Osteoblast (primary cell): ENCODE data around the gene HSFX2. TPM values are rescaled to one million over a fixed set of nuclear protein-coding genes. Genes with fewer than 3 reads are reported as not detected.

Experiments
- DNase-seq: peaks from one replicate; pipeline ENCODE4 v3.0.0; 2011; ENCODE audit warnings: low spot score, mixed read lengths; ENCODE audit not compliant: insufficient read length; ENCODE audit errors: missing footprints
- H2AFZ ChIP-seq: 2 replicates; pipeline ENCODE4 v1.6.0; 2011; ENCODE audit warnings: mild to moderate bottlenecking, low read length
- H3K27ac ChIP-seq: 2 replicates; pipeline ENCODE4 v1.5.1; 2011; ENCODE audit warnings: mild to moderate bottlenecking, low read depth, low read length, moderate library complexity
- H3K27me3 ChIP-seq: 2 replicates; pipeline ENCODE4 v1.6.0; 2012; ENCODE audit warnings: mild to moderate bottlenecking, control low read depth, inconsistent platforms, low read length, moderate library complexity; ENCODE audit not compliant: insufficient read depth
- H3K36me3 ChIP-seq: 2 replicates; pipeline ENCODE4 v1.5.1; 2011; ENCODE audit warnings: mild to moderate bottlenecking, low read length, control low read depth, moderate library complexity; ENCODE audit not compliant: insufficient read depth
- H3K4me1 ChIP-seq: 2 replicates; pipeline ENCODE4 v1.5.1; 2011; ENCODE audit warnings: mild to moderate bottlenecking, low read length, control low read depth, moderate library complexity; ENCODE audit not compliant: insufficient read depth
- H3K4me2 ChIP-seq: 2 replicates; pipeline ENCODE4 v1.6.0; 2011; ENCODE audit warnings: mild to moderate bottlenecking, low read length; ENCODE audit not compliant: insufficient read depth
- H3K4me3 ChIP-seq: fragments of 200-600 bp; sonication (generic); 3 replicates; pipeline ENCODE4 v1.5.1; 2012; ENCODE audit warnings: mild to moderate bottlenecking, low read length, inconsistent platforms; ENCODE audit not compliant: insufficient read depth
- H3K79me2 ChIP-seq: 2 replicates; pipeline ENCODE4 v1.6.0; 2012; ENCODE audit warnings: mild to moderate bottlenecking, low read length, control low read depth, inconsistent platforms; ENCODE audit not compliant: insufficient read depth
- H3K9me3 ChIP-seq: 2 replicates; pipeline ENCODE4 v1.5.1; 2011; ENCODE audit warnings: low read depth, low read length, control low read depth
- H4K20me1 ChIP-seq: 2 replicates; pipeline ENCODE4 v1.6.0; 2012; ENCODE audit warnings: mild to moderate bottlenecking, low read length, control low read depth; ENCODE audit not compliant: insufficient read depth
- CTCF ChIP-seq: IDR thresholded peaks from 2 replicates; pipeline ENCODE4 v1.5.1; 2011; ENCODE audit warnings: mild to moderate bottlenecking, low read depth, low read length, moderate library complexity; ENCODE audit errors: extremely low read depth
- total RNA-seq: library from RNA; depleted of rRNA; stranded (reverse); fragments of >200 nt; gene quantifications from 2 replicates; pipeline ENCODE4 v1.2.3, GENCODE V29; 2012

HSFX2 gene
- total RNA-seq, 1 donor, result 0.36 TPM

GRCh38 chrX:149571770-149572169 lies 23.3 kb downstream of the HSFX2 start:
- no peak overlapping the region for H3K4me2 ChIP-seq
- no peak for TF ChIP-seq CTCF

GRCh38 chrX:149570668-149571067 lies 24.4 kb downstream of the HSFX2 start:
- H3K79me2 ChIP-seq, result no peaks in the 10 kb centered on the region
- H3K4me1 ChIP-seq, result no peaks in the 10 kb centered on the region
- no peak overlapping the region for H3K4me2 ChIP-seq
- H2AFZ ChIP-seq, result no peak overlapping the region
- no peaks in the 10 kb centered on the region for H3K36me3 ChIP-seq
- no peak for TF ChIP-seq CTCF
- no peak overlapping the region for H3K4me3 ChIP-seq
- no peaks in the 10 kb centered on the region for H3K9me3 ChIP-seq
- no peak overlapping the region for H3K27ac ChIP-seq
- no peak for DNase-seq
- peaks cover 2% of the 10 kb centered on the region for H3K27me3 ChIP-seq
- H4K20me1 ChIP-seq, result no peaks in the 10 kb centered on the region

More at GRCh38 chrX:149571770-149572169, 23.3 kb downstream of the HSFX2 start:
- H3K9me3 ChIP-seq, result no peaks in the 10 kb centered on the region
- no peaks in the 10 kb centered on the region for H3K4me1 ChIP-seq
- no peak overlapping the region for H2AFZ ChIP-seq
- DNase-seq, result no peak
- H3K4me3 ChIP-seq, result no peak overlapping the region
- H3K27me3 ChIP-seq, result peaks cover 2% of the 10 kb centered on the region
- no peaks in the 10 kb centered on the region for H3K79me2 ChIP-seq
- H3K27ac ChIP-seq, result no peak overlapping the region
- no peaks in the 10 kb centered on the region for H3K36me3 ChIP-seq
- H4K20me1 ChIP-seq, result no peaks in the 10 kb centered on the region

- no peaks in the 10 kb centered on the region for H3K79me2 ChIP-seq
- no peak overlapping the region for H3K4me3 ChIP-seq
- no peak for DNase-seq
These were observed 25.3 kb downstream of the HSFX2 start for GRCh38 chrX:149569770-149570169.

GRCh38 chrX:149568701-149569296 lies 26.3 kb downstream of the HSFX2 start:
- Histone ChIP-seq H3K27me3 (peaks cover 2% of the 10 kb centered on the region), H3K4me2 (no peak overlapping the region), H3K4me1 (no peaks in the 10 kb centered on the region), H3K4me3 (no peak overlapping the region), H3K9me3 (no peaks in the 10 kb centered on the region), H3K36me3 (no peaks in the 10 kb centered on the region), H4K20me1 (no peaks in the 10 kb centered on the region), H2AFZ (no peak overlapping the region), H3K27ac (no peak overlapping the region), H3K79me2 (no peaks in the 10 kb centered on the region)
- TF ChIP-seq CTCF, result no peak
- DNase-seq, result no peak

More at GRCh38 chrX:149569770-149570169, 25.3 kb downstream of the HSFX2 start:
- no peak overlapping the region for H3K4me2 ChIP-seq
- peaks cover 2% of the 10 kb centered on the region for H3K27me3 ChIP-seq
- H3K9me3 ChIP-seq, result no peaks in the 10 kb centered on the region
- TF ChIP-seq CTCF, result no peak
- H3K36me3 ChIP-seq, result no peaks in the 10 kb centered on the region
- no peaks in the 10 kb centered on the region for H4K20me1 ChIP-seq
- H3K4me1 ChIP-seq, result no peaks in the 10 kb centered on the region
- no peak overlapping the region for H2AFZ ChIP-seq
- no peak overlapping the region for H3K27ac ChIP-seq
